Calu3 (cell line): Measurements from ENCODE around the gene LRTM1. TPM values are rescaled to one million over a fixed set of nuclear protein-coding genes. Genes with fewer than 3 reads are reported as not detected.

Experiments
- BruUV-seq: library from RNA; stranded (reverse); fragments of 400-500 nt; replicated peaks from 2 replicates; lab custom pipeline; 2021; lab: Mats Ljungman, UMichigan
- CTCF ChIA-PET: fragments of 300-600 bp; sonication (Branson Sonifier 250); formaldehyde crosslinking; loops from one replicate; lab custom pipeline; 2022; ENCODE audit warnings: antibody characterized with exemption; lab: Charles Lee
- DNase-seq: peaks from one replicate; pipeline ENCODE4 v3.0.0; 2022
- H3K27ac Mint-ChIP-seq: one replicate; pipeline ENCODE4 v1.8.0; 2022; ENCODE audit warnings: mixed read lengths; ENCODE audit not compliant: unreplicated experiment
- H3K27me3 Mint-ChIP-seq: one replicate; pipeline ENCODE4 v1.8.0; 2022; ENCODE audit warnings: mixed read lengths; ENCODE audit not compliant: unreplicated experiment
- H3K36me3 Mint-ChIP-seq: one replicate; pipeline ENCODE4 v1.8.0; 2022; ENCODE audit warnings: mild to moderate bottlenecking, moderate library complexity, mixed read lengths; ENCODE audit not compliant: insufficient read depth, unreplicated experiment
- H3K4me1 Mint-ChIP-seq: one replicate; pipeline ENCODE4 v1.8.0; 2022; ENCODE audit warnings: mild to moderate bottlenecking, low read depth, mixed read lengths; ENCODE audit not compliant: unreplicated experiment
- H3K4me3 Mint-ChIP-seq: one replicate; pipeline ENCODE4 v1.8.0; 2022; ENCODE audit warnings: mild to moderate bottlenecking, low read depth, moderate library complexity, mixed read lengths; ENCODE audit not compliant: unreplicated experiment
- H3K9me3 Mint-ChIP-seq: one replicate; pipeline ENCODE4 v1.8.0; 2022; ENCODE audit warnings: low read depth, mixed read lengths; ENCODE audit not compliant: unreplicated experiment
- intact Hi-C: fragments of 100-400 bp; cut with micrococcal nuclease; formaldehyde crosslinking; loops from one replicate; pipeline ENCODE4 v1.10.0; 2022; ENCODE audit not compliant: unreplicated experiment
- total RNA-seq: library from RNA; stranded (reverse); gene quantifications from 2 replicates; pipeline ENCODE4 v1.2.3, GENCODE V29; 2022
- TF ChIP-seq, protein P1 (sequence below): fragments of 200-600 bp; IDR thresholded peaks from one replicate; pipeline ENCODE4 v1.8.0; 2022; ENCODE audit warnings: antibody characterized with exemption; ENCODE audit not compliant: unreplicated experiment

Gene LRTM1
- total RNA-seq, 1 experiment from 2014 or later: not detected

- no TSS peak for BruUV-seq
- Mint-ChIP-seq H3K4me1 (no peaks in the 10 kb centered on the region), H3K9me3 (peaks cover 3% of the 10 kb centered on the region), H3K27me3 (no peaks in the 10 kb centered on the region), H3K27ac (no peak overlapping the region), H3K36me3 (no peaks in the 10 kb centered on the region), H3K4me3 (no peak overlapping the region)
- CTCF ChIA-PET: no interaction called here
- no peak for DNase-seq
- TF ChIP-seq, protein P1, sequence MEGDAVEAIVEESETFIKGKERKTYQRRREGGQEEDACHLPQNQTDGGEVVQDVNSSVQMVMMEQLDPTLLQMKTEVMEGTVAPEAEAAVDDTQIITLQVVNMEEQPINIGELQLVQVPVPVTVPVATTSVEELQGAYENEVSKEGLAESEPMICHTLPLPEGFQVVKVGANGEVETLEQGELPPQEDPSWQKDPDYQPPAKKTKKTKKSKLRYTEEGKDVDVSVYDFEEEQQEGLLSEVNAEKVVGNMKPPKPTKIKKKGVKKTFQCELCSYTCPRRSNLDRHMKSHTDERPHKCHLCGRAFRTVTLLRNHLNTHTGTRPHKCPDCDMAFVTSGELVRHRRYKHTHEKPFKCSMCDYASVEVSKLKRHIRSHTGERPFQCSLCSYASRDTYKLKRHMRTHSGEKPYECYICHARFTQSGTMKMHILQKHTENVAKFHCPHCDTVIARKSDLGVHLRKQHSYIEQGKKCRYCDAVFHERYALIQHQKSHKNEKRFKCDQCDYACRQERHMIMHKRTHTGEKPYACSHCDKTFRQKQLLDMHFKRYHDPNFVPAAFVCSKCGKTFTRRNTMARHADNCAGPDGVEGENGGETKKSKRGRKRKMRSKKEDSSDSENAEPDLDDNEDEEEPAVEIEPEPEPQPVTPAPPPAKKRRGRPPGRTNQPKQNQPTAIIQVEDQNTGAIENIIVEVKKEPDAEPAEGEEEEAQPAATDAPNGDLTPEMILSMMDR: no peak
- intact Hi-C loops: no loop called here
Observed at GRCh38 chr3:54906763-54907162, 21.1 kb downstream of the LRTM1 start.

- no peaks in the 10 kb centered on the region for H3K36me3 Mint-ChIP-seq
- BruUV-seq: no TSS peak
- intact Hi-C loops: no loop called here
- no peak overlapping the region for H3K4me3 Mint-ChIP-seq
- H3K9me3 Mint-ChIP-seq: no peaks in the 10 kb centered on the region
- no peak overlapping the region for H3K27ac Mint-ChIP-seq
- no peak for DNase-seq
- H3K27me3 Mint-ChIP-seq: no peaks in the 10 kb centered on the region
- H3K4me1 Mint-ChIP-seq: no peaks in the 10 kb centered on the region
- TF ChIP-seq, protein P1: no peak
- CTCF ChIA-PET: no interaction called here
Observed at GRCh38 chr3:54905920-54906319, 21.9 kb downstream of the LRTM1 start.

- Mint-ChIP-seq H3K27ac (no peak overlapping the region), H3K4me1 (no peaks in the 10 kb centered on the region), H3K36me3 (no peaks in the 10 kb centered on the region), H3K9me3 (no peaks in the 10 kb centered on the region), H3K27me3 (no peaks in the 10 kb centered on the region), H3K4me3 (no peak overlapping the region)
- TF ChIP-seq, protein P1: no peak
- DNase-seq: no peak
- BruUV-seq: no TSS peak
- CTCF ChIA-PET: no interaction called here
- intact Hi-C loops: no loop called here
Observed at GRCh38 chr3:54905261-54905888, 22.5 kb downstream of the LRTM1 start.

DNA sequence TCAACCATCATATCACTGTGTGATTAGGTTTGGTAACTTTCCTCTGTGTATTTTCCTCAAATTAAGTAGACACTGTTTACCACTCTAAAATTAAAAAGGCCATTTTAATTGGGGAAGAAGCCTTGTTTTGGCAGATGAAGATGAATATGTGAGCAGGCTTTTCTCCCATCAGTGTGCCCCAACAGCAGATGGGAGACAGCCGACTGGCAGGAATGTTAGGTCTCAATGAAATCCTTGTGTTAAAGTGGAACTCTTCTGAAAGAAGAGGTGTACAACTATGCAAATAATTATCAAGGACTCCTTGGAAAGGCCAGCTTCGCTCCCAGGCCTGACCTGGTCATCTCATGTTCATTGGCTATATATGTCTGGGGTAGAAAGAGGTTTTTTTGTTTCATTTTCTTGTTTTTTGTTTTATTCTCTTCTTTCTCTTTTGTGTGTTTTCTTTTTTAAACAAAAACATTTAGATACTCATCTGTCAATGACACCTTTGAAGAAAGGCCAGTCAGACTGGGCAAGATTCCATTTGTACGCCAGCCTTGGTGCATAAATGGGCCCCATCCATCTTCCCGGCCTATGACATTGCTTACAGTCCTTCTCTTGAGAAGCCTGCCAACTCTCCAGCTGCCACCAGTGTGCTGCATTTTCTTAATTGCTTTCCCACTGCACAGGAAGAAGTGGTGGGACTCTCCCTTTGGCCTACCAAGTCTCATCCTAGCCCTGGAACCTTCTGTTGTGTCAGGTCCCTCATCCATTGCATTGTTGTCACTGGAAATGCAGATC, 25.8 kb downstream of the LRTM1 start:
- no TSS peak for BruUV-seq
- H3K9me3 Mint-ChIP-seq: no peaks in the 10 kb centered on the region
- H3K4me3 Mint-ChIP-seq: no peak overlapping the region
- no peaks in the 10 kb centered on the region for H3K4me1 Mint-ChIP-seq
- no peaks in the 10 kb centered on the region for H3K27me3 Mint-ChIP-seq
- TF ChIP-seq, protein P1: no peak
- no peak overlapping the region for H3K27ac Mint-ChIP-seq
- intact Hi-C loops: no loop called here
- CTCF ChIA-PET: no interaction called here
- DNase-seq: no peak
- H3K36me3 Mint-ChIP-seq: no peaks in the 10 kb centered on the region
